IMR-90 (cell line): Measurements from ENCODE around the gene METTL2B. TPM values are rescaled to one million over a fixed set of nuclear protein-coding genes. Genes with fewer than 3 reads are reported as not detected.
"Not testable (repeated sequence)": the region's sequence is repeated elsewhere in the genome, so short reads cannot be mapped to it uniquely, and the experiment has no call there.

Experiments used
- ATAC-seq: fragments of 200-7000 bp; cut with Tn5 transposase; 2 replicates; pipeline ENCODE4 v1.9.1; 2020; ENCODE audit warnings: low read depth, mild to moderate bottlenecking, moderate library complexity
- BruUV-seq: library from RNA; stranded (reverse); fragments of 400-500 nt; replicated peaks from 2 replicates; lab custom pipeline; 2021; lab: Mats Ljungman, UMichigan
- CTCF ChIA-PET: fragments of 300-600 bp; formaldehyde crosslinking; extraction: SDS; loops from one replicate; lab custom pipeline; 2021; ENCODE audit warnings: antibody characterized with exemption; lab: Yijun Ruan, JAX
- POLR2A ChIA-PET: fragments of 300-600 bp; sonication (Branson Sonifier 250); formaldehyde crosslinking; loops from one replicate; lab custom pipeline; 2022; ENCODE audit warnings: antibody characterized with exemption; ENCODE audit not compliant: unreplicated experiment; lab: Charles Lee
- DNase-seq: peaks from one replicate; pipeline ENCODE4 v3.0.0; 2013
- H2AFZ ChIP-seq: replicated peaks from 2 replicates; pipeline ENCODE3; 2013; ENCODE audit warnings: low read length, mild to moderate bottlenecking; ENCODE audit not compliant: poor library complexity
- H2AK5ac ChIP-seq: 2 replicates; pipeline ENCODE4 v1.6.1; 2013; ENCODE audit warnings: low read depth, low read length, inconsistent platforms
- H2AK9ac ChIP-seq: replicated peaks from 2 replicates; pipeline ENCODE3; 2013; ENCODE audit warnings: mild to moderate bottlenecking, low read depth, low read length, moderate library complexity; ENCODE audit not compliant: poor library complexity
- H2BK120ac ChIP-seq: 2 replicates; pipeline ENCODE4 v1.6.1; 2013; ENCODE audit warnings: low read depth, low read length, inconsistent platforms
- H2BK15ac ChIP-seq: 3 replicates; pipeline ENCODE4 v1.6.1; 2013; ENCODE audit warnings: low read depth, low read length, inconsistent platforms
- H2BK20ac ChIP-seq: 2 replicates; pipeline ENCODE4 v1.6.1; 2013; ENCODE audit warnings: low read depth, mild to moderate bottlenecking, inconsistent platforms, low read length, moderate library complexity
- H2BK5ac ChIP-seq: 2 replicates; pipeline ENCODE4 v1.6.1; 2013; ENCODE audit warnings: mild to moderate bottlenecking, low read depth, low read length, inconsistent platforms; ENCODE audit not compliant: poor library complexity, severe bottlenecking
- H3K14ac ChIP-seq: replicated peaks from 2 replicates; pipeline ENCODE4 v1.6.1; 2013; ENCODE audit warnings: low read depth, low read length, inconsistent platforms
- H3K18ac ChIP-seq: 2 replicates; pipeline ENCODE4 v1.6.1; 2013; ENCODE audit warnings: low read depth, low read length, control low read depth
- H3K23ac ChIP-seq: 2 replicates; pipeline ENCODE4 v1.6.1; 2013; ENCODE audit warnings: low read depth, low read length, inconsistent platforms
- H3K27ac ChIP-seq: 2 replicates; pipeline ENCODE4 v1.5.1; 2013; ENCODE audit warnings: mild to moderate bottlenecking, control low read depth, low read length; ENCODE audit not compliant: insufficient read depth
- H3K27me3 ChIP-seq: 2 replicates; pipeline ENCODE4 v1.6.1; 2013; ENCODE audit warnings: low read length; ENCODE audit not compliant: control insufficient read depth, insufficient read depth
- H3K36me3 ChIP-seq: 2 replicates; pipeline ENCODE4 v1.6.1; 2013; ENCODE audit warnings: low read length, mixed read lengths; ENCODE audit not compliant: control insufficient read depth, insufficient read depth
- H3K4ac ChIP-seq: 2 replicates; pipeline ENCODE4 v1.6.1; 2013; ENCODE audit warnings: low read depth, low read length, inconsistent platforms
- H3K4me1 ChIP-seq: 2 replicates; pipeline ENCODE4 v1.6.1; 2013; ENCODE audit warnings: low read length, mixed read lengths; ENCODE audit not compliant: control insufficient read depth, insufficient read depth
- H3K4me2 ChIP-seq: 2 replicates; pipeline ENCODE4 v1.6.1; 2013; ENCODE audit warnings: low read depth, mild to moderate bottlenecking, control low read depth, low read length, moderate library complexity
- H3K4me3 ChIP-seq: 2 replicates; pipeline ENCODE4 v1.5.1; 2013; ENCODE audit warnings: low read depth, mild to moderate bottlenecking, control low read depth, low read length, moderate library complexity; ENCODE audit not compliant: insufficient read depth
- H3K56ac ChIP-seq: 2 replicates; pipeline ENCODE4 v1.6.1; 2013; ENCODE audit warnings: low read length, inconsistent platforms; ENCODE audit not compliant: insufficient read depth; ENCODE audit errors: extremely low read depth
- H3K79me1 ChIP-seq, 2 experiments: 2 replicates each; pipeline ENCODE4 v1.6.1; 2013; ENCODE audit warnings: low read length in 2 of 2, inconsistent platforms in 1 of 2, low read depth in 1 of 2
- H3K9ac ChIP-seq: 2 replicates; pipeline ENCODE4 v1.6.1; 2013; ENCODE audit warnings: low read depth, low read length, control low read depth
- H3K9me1 ChIP-seq: 2 replicates; pipeline ENCODE4 v1.6.1; 2013; ENCODE audit warnings: low read length, inconsistent platforms; ENCODE audit not compliant: insufficient read depth
- H3K9me3 ChIP-seq: 2 replicates; pipeline ENCODE4 v1.6.1; 2013; ENCODE audit warnings: low read length; ENCODE audit not compliant: control insufficient read depth, insufficient read depth
- H4K20me1 ChIP-seq: 2 replicates; pipeline ENCODE4 v1.6.1; 2013; ENCODE audit warnings: low read length, inconsistent platforms; ENCODE audit not compliant: insufficient read depth
- H4K5ac ChIP-seq: 2 replicates; pipeline ENCODE4 v1.6.1; 2013; ENCODE audit warnings: mild to moderate bottlenecking, low read depth, low read length, control low read depth
- H4K8ac ChIP-seq, 2 experiments: 2 replicates each; pipeline ENCODE4 v1.6.1; 2013; ENCODE audit warnings: low read depth in 2 of 2, low read length in 2 of 2, control low read depth in 1 of 2, inconsistent platforms in 1 of 2
- H4K91ac ChIP-seq: 2 replicates; pipeline ENCODE4 v1.6.1; 2013; ENCODE audit warnings: low read depth, low read length, inconsistent platforms; ENCODE audit not compliant: insufficient read depth
- WGBS, 2 experiments: methylation state at CpG; one replicate each; pipeline versions ENCODE4 v1.1.5 to v1.1.7; 2013; ENCODE audit warnings: missing lambda C conversion rate in 2 of 2; ENCODE audit not compliant: insufficient read length in 1 of 2; ENCODE audit errors: extremely low coverage in 2 of 2; 5-methylcytosine and 5-hydroxymethylcytosine counted together
- dilution Hi-C: fragments of 300-500 bp; cut with HindIII; formaldehyde crosslinking; loops from one replicate; pipeline ENCODE4 v1.14.3; 2018; ENCODE audit warnings: low sequenced_read_pairs; ENCODE audit not compliant: unreplicated experiment
- in situ Hi-C: fragments of 300-500 bp; cut with MboI; formaldehyde crosslinking; loops from 3 replicates; pipeline ENCODE4 v1.14.3; 2019; ENCODE audit warnings: low sequenced_read_pairs, inconsistent platforms, mixed read lengths
- intact Hi-C: fragments of 100-400 bp; cut with micrococcal nuclease; formaldehyde crosslinking; loops from 2 replicates; pipeline ENCODE4 v1.10.0; 2022
- polyA plus RNA-seq, 3 experiments: library from polyadenylated mRNA; depleted of rRNA; stranded (reverse); fragments of >200 nt; gene quantifications; 2 replicates each; pipeline ENCODE4 v1.2.3, GENCODE V29; 2012; ENCODE audit warnings: low replicate concordance in 1 of 3
- total RNA-seq: library from RNA; depleted of rRNA; stranded (reverse); fragments of >200 nt; gene quantifications from 2 replicates; pipeline ENCODE4 v1.2.3, GENCODE V29; 2012

The METTL2B gene
- total and polyA plus RNA-seq, 2 of the 4 experiments (the other 2 are of a cell fraction), result 18.0 to 34.2 TPM

GRCh38 chr7:128525584-128525983 is 49.0 kb downstream of the METTL2B start:
- dilution Hi-C loops, H4K91ac ChIP-seq, H2BK5ac ChIP-seq, BruUV-seq, H3K14ac ChIP-seq, H2BK20ac ChIP-seq, H2AK9ac ChIP-seq, H3K36me3 ChIP-seq, H4K5ac ChIP-seq, H3K23ac ChIP-seq, H3K4me2 ChIP-seq, intact Hi-C loops, H2BK120ac ChIP-seq, H4K20me1 ChIP-seq, in situ Hi-C loops, H3K27me3 ChIP-seq, H2AFZ ChIP-seq, H3K4me1 ChIP-seq, H2AK5ac ChIP-seq, CTCF ChIA-PET, DNase-seq, ATAC-seq, H3K9ac ChIP-seq, H4K8ac ChIP-seq, H3K27ac ChIP-seq, H3K56ac ChIP-seq, H3K4me3 ChIP-seq, H3K9me1 ChIP-seq, H3K9me3 ChIP-seq, H3K4ac ChIP-seq, H3K18ac ChIP-seq, H2BK15ac ChIP-seq: not testable (repeated sequence)
- peaks cover 4 to 18% of the 10 kb centered on the region in 2 experiments for H3K79me1 ChIP-seq
- no CpG with 5 or more reads among the region's 4 CpGs for WGBS, 2 experiments
- POLR2A ChIA-PET, result interaction anchor here (0.6 kb wide), 1 partner anchor 26 kb away, joined by 15 read pairs; no protein-coding TSS in a partner anchor

- H3K18ac ChIP-seq, H3K4me3 ChIP-seq, H2BK15ac ChIP-seq, DNase-seq, H3K9ac ChIP-seq, H3K4me1 ChIP-seq, H2BK120ac ChIP-seq, H3K4me2 ChIP-seq, H3K36me3 ChIP-seq, H3K27ac ChIP-seq, BruUV-seq, H2BK20ac ChIP-seq, H4K20me1 ChIP-seq, H2BK5ac ChIP-seq, H2AFZ ChIP-seq, ATAC-seq, H2AK9ac ChIP-seq, H3K27me3 ChIP-seq, H3K9me1 ChIP-seq, H3K9me3 ChIP-seq, POLR2A ChIA-PET, in situ Hi-C loops, H4K5ac ChIP-seq, H3K23ac ChIP-seq, dilution Hi-C loops, H3K4ac ChIP-seq, H3K56ac ChIP-seq, H3K14ac ChIP-seq, intact Hi-C loops, H2AK5ac ChIP-seq, H4K91ac ChIP-seq, H4K8ac ChIP-seq: not testable (repeated sequence)
- CTCF ChIA-PET, result interaction anchor here (0.6 kb wide), 1 partner anchor 90 kb away, joined by 3 read pairs; no protein-coding TSS in a partner anchor
- peaks cover 4 to 18% of the 10 kb centered on the region in 2 experiments for H3K79me1 ChIP-seq
- no CpG with 5 or more reads among the region's 3 CpGs for WGBS, 2 experiments
Measured at GRCh38 chr7:128526062-128526466, 49.5 kb downstream of the METTL2B start.
